Pons (tissue), 1 donor: ENCODE data around the gene SMARCD3.

Experiments used
- DNase-seq: peaks from one replicate; pipeline ENCODE4 v3.0.0-alpha.2; 2016; ENCODE audit warnings: low spot score

SMARCD3 gene

DNA sequence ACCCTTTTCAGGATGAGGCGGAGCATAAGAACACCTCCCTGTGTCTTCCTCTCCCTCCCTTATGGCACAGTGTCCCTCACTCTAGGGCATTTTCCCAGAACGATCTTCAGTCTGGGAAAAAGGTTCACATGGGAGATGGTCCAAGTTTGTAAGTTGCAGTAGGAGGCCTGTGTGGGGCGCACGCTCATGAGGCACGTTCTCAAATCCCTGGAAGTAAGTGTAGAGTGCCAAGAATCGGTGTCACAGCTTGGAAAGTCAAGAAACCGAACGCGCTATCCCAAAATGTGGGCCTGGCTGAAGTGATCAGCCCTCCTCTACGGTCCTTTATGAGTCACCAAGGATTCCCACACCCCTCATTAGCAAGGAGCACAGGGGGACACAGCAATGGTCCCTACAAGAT, 23.9 kb upstream of the SMARCD3 start:
- DNase-seq, result no peak

- peak; percentile 79 for DNase-seq
These were observed 23.3 kb upstream of the SMARCD3 start for GRCh38 chr7:151271699-151272355.

- DNase-seq, result no peak
These were observed 21.0 kb upstream of the SMARCD3 start for GRCh38 chr7:151269511-151269910.

DNA sequence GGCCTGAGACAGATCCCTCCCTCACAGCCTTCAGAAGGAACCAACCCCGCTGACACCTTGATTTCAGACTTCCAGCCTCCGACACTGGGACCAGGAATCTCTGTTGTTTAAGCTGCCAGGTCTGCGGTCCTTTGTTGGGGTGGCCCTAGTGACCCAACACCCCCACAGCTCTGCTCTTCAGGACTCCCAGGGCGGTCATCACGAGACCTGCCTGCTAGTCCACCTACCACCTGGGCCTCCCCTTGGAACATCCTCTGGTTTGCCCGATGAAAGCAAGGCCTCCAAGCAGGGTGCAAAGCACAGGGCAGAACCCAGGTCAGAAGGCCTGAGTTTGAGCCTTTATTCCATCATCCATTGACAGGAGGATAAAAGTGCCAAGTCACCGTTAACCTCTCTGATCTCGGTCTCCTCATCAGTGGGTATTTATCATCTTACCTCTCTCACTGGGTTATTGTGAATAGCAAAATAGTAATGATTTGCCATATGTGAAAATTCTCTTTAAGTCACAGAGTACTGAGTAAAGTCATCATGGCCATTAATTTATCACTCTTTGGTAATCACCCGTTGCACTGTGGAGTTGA, 16.9 kb upstream of the SMARCD3 start:
- DNase-seq, result no peak

DNA sequence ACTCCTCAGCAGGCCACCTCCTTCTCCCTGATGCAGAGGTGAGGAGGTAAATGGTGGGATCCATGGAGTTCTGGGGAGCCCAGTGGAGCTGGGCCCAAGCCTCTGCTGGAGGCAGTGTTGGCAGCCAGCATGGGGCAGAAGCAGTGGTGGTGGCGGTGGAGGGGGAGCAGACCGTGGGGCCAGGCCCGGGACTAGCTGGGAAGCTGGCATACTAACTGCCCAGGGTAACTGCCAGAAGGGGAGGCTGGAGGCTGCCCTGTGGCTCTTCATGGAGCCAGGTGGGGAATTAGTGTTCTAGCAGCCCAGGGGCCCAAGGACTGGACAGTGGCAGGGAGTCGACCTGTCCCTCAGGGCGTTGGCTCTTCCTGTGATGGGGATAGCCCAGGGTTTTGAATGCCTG, 16.1 kb upstream of the SMARCD3 start:
- DNase-seq, result no peak

DNA sequence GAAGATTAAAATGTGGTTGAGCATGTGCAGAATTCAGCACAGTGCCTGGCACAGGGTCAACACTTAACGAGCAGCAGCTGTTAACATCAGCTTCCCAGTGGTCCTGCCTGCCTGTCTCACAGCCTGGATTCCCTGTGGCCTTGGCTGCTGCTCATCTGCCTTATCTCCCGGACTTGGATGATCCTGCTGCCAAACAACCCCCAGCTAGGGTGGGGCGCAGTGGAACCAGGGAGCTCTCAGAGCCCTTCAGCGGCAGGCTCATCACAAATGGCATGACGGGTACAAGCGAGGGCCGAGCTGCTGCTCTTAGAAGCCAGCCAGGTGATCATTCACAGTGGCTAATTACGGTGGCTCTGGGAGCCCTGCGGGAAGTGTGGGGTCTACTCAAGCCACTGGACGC, 13.0 kb upstream of the SMARCD3 start:
- no peak for DNase-seq

DNA sequence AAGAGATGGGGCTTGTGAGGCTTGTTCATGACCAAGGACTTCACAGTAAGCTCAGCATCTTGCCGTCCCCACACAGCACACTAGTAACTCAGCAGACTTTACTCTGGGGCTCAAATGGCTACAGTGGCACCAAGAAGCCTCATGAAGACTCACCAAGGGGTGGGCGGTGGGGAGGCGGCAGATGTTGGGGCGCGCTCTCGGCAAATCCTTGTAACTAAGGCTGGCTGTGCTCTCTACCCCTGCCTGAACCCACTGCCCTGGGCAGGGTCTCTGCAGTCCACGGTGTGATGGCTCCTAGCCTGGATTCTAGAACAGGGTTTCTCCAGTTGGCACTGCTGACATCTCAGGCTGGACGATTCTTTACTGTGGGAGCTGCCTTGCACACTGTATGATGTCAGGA, 12.4 kb upstream of the SMARCD3 start:
- DNase-seq, result no peak

GRCh38 chr7:151260471-151260870, 12.0 kb upstream of the SMARCD3 start:
- no peak for DNase-seq

DNA sequence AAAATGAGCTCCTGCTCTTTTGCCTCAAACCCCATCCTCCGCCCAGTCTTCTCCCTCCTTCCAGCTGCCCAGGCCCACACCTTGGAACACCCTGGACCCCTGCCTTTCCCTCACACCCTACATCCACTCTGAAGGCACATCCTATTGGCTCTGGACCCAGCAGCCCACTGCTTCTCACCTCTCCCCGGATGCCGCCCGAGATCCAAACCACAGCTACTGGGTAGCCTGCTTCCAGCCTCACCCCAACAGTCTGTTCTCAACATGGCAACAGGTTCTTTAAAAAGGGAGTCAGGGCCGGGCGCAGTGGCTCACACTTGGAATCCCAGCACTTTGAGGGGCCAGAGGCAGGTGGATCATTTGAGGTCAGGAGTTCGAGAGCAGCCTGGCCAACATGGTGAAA, 9.5 kb upstream of the SMARCD3 start:
- DNase-seq, result no peak

GRCh38 chr7:151256410-151257045, 8.0 kb upstream of the SMARCD3 start:
- DNase-seq, result no peak

GRCh38 chr7:151255390-151255789, 6.9 kb upstream of the SMARCD3 start:
- DNase-seq, result no peak

DNA sequence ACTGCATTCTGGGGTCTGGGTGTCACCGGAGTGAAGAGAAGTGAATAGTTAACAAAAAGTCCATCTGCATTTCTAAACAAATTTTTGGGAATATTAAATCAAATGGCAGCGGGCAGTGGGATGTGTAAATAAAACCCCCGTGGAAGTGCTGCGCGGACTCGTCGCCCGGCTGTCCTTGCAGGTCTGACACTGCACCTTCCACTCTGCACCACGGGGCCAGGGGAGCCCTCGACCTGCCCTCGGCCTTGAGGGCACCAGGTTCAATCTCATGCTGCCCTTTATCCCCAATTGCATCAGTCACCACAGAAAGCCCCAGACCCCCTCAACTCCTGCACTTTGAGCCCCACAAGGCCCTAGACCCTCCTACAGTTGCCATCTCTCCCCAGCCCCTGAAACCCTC, 6.4 kb upstream of the SMARCD3 start:
- no peak for DNase-seq

DNA sequence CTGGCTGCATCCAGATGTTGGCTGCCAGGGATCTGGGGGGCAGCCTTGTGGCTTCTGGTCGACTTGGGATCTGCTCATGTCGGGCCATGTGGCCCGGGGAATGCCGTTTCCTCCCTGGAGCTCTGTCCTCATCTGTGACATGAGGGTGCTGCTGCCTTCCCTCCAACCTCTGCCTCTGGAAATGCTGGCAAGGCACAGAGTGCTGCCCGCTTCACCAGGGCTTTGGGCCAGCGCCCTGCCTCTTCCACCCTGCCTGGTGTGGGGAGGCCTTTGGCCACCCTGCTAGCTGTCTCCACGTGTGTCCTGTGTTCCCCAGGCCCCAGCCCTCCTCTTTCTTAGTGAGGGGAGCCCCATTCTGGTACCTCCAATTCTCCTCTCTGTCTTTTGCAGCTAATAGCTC, 5.8 kb upstream of the SMARCD3 start:
- no peak for DNase-seq

DNA sequence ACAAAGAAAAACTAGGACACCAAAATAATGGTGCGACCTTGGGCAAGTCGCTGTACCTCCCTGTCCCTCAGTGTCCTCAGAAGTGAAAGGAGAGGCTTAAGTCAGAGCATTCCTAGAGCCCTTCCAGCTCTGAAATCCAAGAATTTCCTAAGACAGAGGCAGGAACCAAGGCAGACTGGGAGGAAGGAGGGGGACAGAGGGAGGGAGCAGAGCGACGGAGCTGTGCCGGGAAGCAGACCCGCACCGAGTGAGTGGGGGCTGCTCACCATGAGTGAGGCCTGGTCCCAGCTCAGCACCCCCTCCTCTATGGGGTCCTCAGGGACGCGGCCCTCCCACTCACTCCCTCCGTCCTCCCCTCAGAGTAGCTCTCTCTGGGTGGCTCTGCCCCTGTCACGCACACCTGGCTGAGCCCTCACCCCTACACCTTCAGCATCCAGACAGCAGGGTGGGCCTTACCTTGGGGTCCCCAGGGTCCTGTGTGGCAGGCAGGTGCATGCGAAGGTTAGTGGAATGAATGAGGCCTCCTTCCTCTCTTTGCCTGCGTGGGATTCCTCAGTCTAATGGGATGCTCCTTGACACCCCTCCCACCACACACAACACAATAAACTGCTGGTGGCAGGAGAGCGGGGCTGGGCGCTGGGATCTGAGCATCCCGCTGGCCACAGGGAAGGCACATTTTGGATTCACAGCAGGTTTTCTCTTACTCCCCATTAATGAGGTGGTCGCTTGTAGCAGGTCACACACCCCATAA, 4.6 kb upstream of the SMARCD3 start:
- DNase-seq, result no peak

DNA sequence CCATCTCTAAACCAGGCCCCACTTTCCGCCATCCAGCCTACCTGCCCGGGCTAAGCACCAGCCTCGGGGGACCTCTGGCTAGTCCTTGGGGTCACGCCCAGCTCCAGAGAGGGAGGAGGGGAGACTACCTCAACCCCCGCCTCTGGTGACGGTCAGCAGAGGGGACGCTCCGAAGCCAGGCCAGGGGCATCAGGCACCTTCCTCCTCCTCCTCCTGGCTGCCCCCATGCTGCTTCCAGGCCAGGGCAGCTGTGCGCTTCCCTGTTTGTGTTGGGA, 4.0 kb upstream of the SMARCD3 start:
- no peak for DNase-seq

GRCh38 chr7:151251689-151252560, 3.4 kb upstream of the SMARCD3 start:
- peak; percentile 66 for DNase-seq

GRCh38 chr7:151251328-151251688, 2.8 kb upstream of the SMARCD3 start:
- DNase-seq, result no peak

DNA sequence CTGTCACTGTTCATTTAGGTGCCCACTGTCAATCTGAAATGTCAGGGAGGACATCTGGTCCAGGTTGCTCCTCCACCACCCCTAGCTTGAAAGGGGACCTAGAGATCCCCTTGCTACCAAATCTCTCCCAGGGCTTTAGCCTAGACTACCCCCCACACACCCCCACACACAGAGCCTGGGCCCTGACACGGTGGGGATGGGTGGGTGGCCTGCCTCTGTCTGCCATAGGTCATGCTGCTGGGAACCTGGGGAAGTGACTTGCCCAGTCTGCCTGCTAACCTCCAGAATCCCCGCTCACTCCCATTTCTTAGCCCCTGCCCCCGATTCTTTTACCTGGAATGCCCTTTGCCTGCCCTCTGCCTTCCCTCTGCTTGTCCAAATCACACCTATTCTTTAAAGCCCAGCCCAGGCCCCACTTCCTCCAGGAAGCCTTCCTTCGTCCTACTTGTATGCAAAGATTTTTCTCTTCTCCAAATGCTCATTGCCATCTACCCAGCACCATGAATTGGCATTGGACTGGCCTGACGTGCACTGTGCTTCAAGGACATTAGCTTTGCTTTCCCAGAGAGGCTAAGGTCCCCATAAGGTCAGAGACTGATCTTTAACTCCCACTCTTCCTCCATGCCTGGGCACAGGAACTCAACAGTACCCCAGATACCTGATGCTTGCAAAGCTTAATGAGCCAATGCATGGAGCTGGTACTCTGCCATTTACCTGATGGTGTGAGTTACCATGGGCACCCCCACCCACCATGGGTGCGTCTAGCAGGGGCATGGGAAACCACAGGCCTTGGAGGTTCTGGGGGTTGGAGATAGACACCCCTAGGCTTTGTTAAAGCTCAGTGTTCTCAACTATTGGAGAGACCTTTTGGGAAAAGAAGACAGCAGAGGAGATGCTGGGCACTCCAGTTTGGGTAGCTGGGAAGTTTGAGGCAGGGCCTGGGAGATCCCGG, 2.0 kb upstream of the SMARCD3 start:
- no peak for DNase-seq

GRCh38 chr7:151249732-151250072, 1.2 kb upstream of the SMARCD3 start:
- DNase-seq, result no peak

DNA sequence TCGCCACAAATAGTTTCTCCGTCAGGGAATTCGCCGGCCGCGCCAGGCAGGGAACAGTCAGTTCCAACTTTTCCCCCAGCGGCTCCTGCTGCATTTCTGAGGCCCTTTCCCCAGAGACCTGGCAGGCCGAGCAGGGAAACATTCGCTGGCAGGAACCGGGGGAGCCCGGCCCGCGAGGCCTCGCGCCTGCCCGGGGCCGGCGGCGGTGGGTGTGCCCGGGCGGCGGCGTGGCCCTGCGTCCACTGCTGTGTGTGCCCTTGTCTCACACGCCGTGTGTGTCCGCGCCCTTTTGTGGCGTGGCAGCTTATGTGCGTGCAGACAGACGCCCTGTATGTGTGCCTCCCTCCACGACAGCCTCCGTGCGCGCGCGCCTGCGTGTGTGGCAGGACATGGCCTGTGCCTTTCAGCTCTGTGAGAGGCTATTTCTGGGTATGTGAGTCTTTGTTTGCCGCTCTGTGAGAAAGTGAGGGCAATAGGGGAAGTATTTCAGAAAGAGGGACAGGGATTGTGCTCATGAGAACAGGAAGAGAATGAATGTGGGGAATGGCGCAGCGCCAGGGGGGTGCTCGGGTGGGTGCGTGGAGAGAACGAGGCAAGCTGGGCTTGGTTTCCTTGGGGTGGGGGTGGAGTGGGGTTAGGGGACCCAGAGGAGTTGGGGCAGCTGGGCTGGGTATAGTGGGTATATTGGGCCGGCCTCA, 689 bp upstream of the SMARCD3 start:
- DNase-seq, result peak; percentile 72
